H1 (cell line): ENCODE results near the gene BEST2. TPM values are rescaled to one million over a fixed set of nuclear protein-coding genes. Genes with fewer than 3 reads are reported as not detected.

Source experiments
- CTCF ChIA-PET: fragments of 300-600 bp; sonication (Branson Sonifier 250); formaldehyde crosslinking; loops from one replicate; lab custom pipeline; 2021; ENCODE audit not compliant: partially characterized antibody; lab: Charles Lee
- POLR2A ChIA-PET: fragments of 300-600 bp; sonication (Branson Sonifier 250); formaldehyde crosslinking; loops from one replicate; lab custom pipeline; 2021; ENCODE audit warnings: inconsistent platforms; ENCODE audit not compliant: partially characterized antibody; lab: Charles Lee
- DNase-seq, 2 experiments: peaks; one replicate each; pipeline versions ENCODE4 v3.0.0 to v3.0.0-alpha.2; 2010 to 2022; ENCODE audit warnings: low spot score in 2 of 2, low read depth in 1 of 2, mixed read lengths in 1 of 2
- FAIRE-seq: peaks from 2 replicates; lab custom pipeline; 2011; peaks lifted over from hg19 to GRCh38; lab: Jason Lieb, UNC
- H2AFZ ChIP-seq: 2 replicates; pipeline ENCODE4 v1.8.1; 2012; ENCODE audit warnings: low read length, inconsistent platforms
- H2AK5ac ChIP-seq: 2 replicates; pipeline ENCODE4 v1.6.1; 2013; ENCODE audit warnings: low read depth, low read length
- H2BK120ac ChIP-seq: replicated peaks from 2 replicates; pipeline ENCODE3; 2013; ENCODE audit warnings: low read depth, low read length, inconsistent platforms
- H2BK12ac ChIP-seq: 2 replicates; pipeline ENCODE4 v1.6.1; 2013; ENCODE audit warnings: low read depth, low read length
- H2BK15ac ChIP-seq: 2 replicates; pipeline ENCODE4 v1.6.1; 2013; ENCODE audit warnings: low read length
- H2BK20ac ChIP-seq: 2 replicates; pipeline ENCODE4 v1.6.1; 2013; ENCODE audit warnings: low read length
- H2BK5ac ChIP-seq: 2 replicates; pipeline ENCODE4 v1.6.1; 2013; ENCODE audit warnings: low read depth, low read length
- H3K14ac ChIP-seq: 2 replicates; pipeline ENCODE4 v1.6.1; 2013; ENCODE audit warnings: inconsistent platforms; ENCODE audit not compliant: insufficient read length
- H3K18ac ChIP-seq: 2 replicates; pipeline ENCODE4 v1.6.1; 2013; ENCODE audit warnings: low read length; ENCODE audit errors: extremely low read depth
- H3K23ac ChIP-seq: 2 replicates; pipeline ENCODE4 v1.6.1; 2013; ENCODE audit warnings: inconsistent platforms; ENCODE audit not compliant: insufficient read length
- H3K23me2 ChIP-seq: 2 replicates; pipeline ENCODE4 v1.6.1; 2013; ENCODE audit warnings: low read depth, low read length
- H3K27ac ChIP-seq: 2 replicates; pipeline ENCODE4 v1.6.1; 2011; ENCODE audit warnings: low read depth, low read length, inconsistent platforms
- H3K27me3 ChIP-seq, 4 experiments: replicated peaks in 1 of 4; 1 replicate in 1 of 4; 2 replicates in 3 of 4; pipeline versions ENCODE4 v1.6.1 to v1.8.1; 2011 to 2013; ENCODE audit warnings: low read length in 3 of 4, mild to moderate bottlenecking in 3 of 4, inconsistent platforms in 2 of 4, mixed read lengths in 2 of 4, moderate library complexity in 1 of 4; ENCODE audit not compliant: control insufficient read depth in 3 of 4, insufficient read depth in 3 of 4; ENCODE audit errors: extremely low read depth in 1 of 4
- H3K36me3 ChIP-seq, 4 experiments: 2 replicates each; pipeline versions ENCODE4 v1.6.1 to v1.8.1; 2011 to 2013; ENCODE audit warnings: mild to moderate bottlenecking in 4 of 4, low read length in 3 of 4, moderate library complexity in 2 of 4, control low read depth in 1 of 4, inconsistent platforms in 1 of 4; ENCODE audit not compliant: insufficient read depth in 4 of 4, control insufficient read depth in 2 of 4
- H3K4ac ChIP-seq: replicated peaks from 2 replicates; pipeline ENCODE3; 2013; ENCODE audit warnings: low read length, low read depth, mixed read lengths, inconsistent platforms; ENCODE audit not compliant: insufficient read length
- H3K4me1 ChIP-seq, 4 experiments: replicated peaks in 1 of 4; 1 replicate in 1 of 4; 2 replicates in 3 of 4; pipeline versions ENCODE4 v1.6.1 to v1.8.1; 2011 to 2013; ENCODE audit warnings: low read length in 3 of 4, inconsistent platforms in 2 of 4, mixed read lengths in 1 of 4; ENCODE audit not compliant: insufficient read depth in 4 of 4, control insufficient read depth in 3 of 4
- H3K4me2 ChIP-seq, 2 experiments: 2 replicates each; pipeline versions ENCODE4 v1.6.1 to v1.8.1; 2011 to 2013; ENCODE audit warnings: low read depth in 2 of 2, low read length in 2 of 2, control low read depth in 1 of 2, inconsistent platforms in 1 of 2, mild to moderate bottlenecking in 1 of 2; ENCODE audit not compliant: insufficient read depth in 1 of 2
- H3K4me3 ChIP-seq, 4 experiments: fragments of 200-600, 300-600 bp in 1 of 4; sonication (generic), shearing (Covaris generic), sonication (Bioruptor Twin) in 1 of 4; 2 replicates each; pipeline versions ENCODE4 v1.5.1 to v1.8.1; 2011 to 2016; ENCODE audit warnings: low read length in 4 of 4, low read depth in 3 of 4, control low read depth in 2 of 4, inconsistent platforms in 2 of 4, mild to moderate bottlenecking in 2 of 4, mixed read lengths in 1 of 4, moderate library complexity in 1 of 4; ENCODE audit not compliant: insufficient read depth in 2 of 4; ENCODE audit errors: extremely low read depth in 1 of 4
- H3K56ac ChIP-seq: replicated peaks from 2 replicates; pipeline ENCODE3; 2013; ENCODE audit warnings: low read depth, mild to moderate bottlenecking, mixed read lengths, low read length, inconsistent platforms; ENCODE audit not compliant: insufficient read length
- H3K79me1 ChIP-seq: 2 replicates; pipeline ENCODE4 v1.6.1; 2013; ENCODE audit warnings: low read depth, low read length, control low read depth
- H3K79me2 ChIP-seq, 2 experiments: 2 replicates each; pipeline versions ENCODE4 v1.6.1 to v1.8.1; 2012 to 2013; ENCODE audit warnings: low read length in 2 of 2, mild to moderate bottlenecking in 2 of 2, inconsistent platforms in 1 of 2; ENCODE audit not compliant: insufficient read depth in 2 of 2, control insufficient read depth in 1 of 2
- H3K9ac ChIP-seq, 4 experiments: replicated peaks in 1 of 4; 1 replicate in 1 of 4; 2 replicates in 3 of 4; pipeline versions ENCODE4 v1.6.1 to v1.8.1; 2011 to 2013; ENCODE audit warnings: low read depth in 3 of 4, low read length in 3 of 4, control low read depth in 2 of 4, mild to moderate bottlenecking in 2 of 4, moderate library complexity in 2 of 4, inconsistent platforms in 1 of 4; ENCODE audit errors: extremely low read depth in 1 of 4
- H3K9me3 ChIP-seq, 2 experiments: 2 replicates each; pipeline versions ENCODE4 v1.6.1 to v1.8.1; 2012 to 2013; ENCODE audit warnings: mild to moderate bottlenecking in 2 of 2, moderate library complexity in 2 of 2, control low read depth in 1 of 2, inconsistent platforms in 1 of 2, low read depth in 1 of 2, low read length in 1 of 2, mixed read lengths in 1 of 2; ENCODE audit not compliant: insufficient read depth in 2 of 2
- H4K20me1 ChIP-seq, 2 experiments: replicated peaks in 1 of 2; 2 replicates each; pipeline versions ENCODE3 to v1.8.1; 2011 to 2013; ENCODE audit warnings: inconsistent platforms in 2 of 2, low read length in 2 of 2, mild to moderate bottlenecking in 1 of 2; ENCODE audit not compliant: insufficient read depth in 2 of 2, control insufficient read depth in 1 of 2
- H4K5ac ChIP-seq: 2 replicates; pipeline ENCODE4 v1.6.1; 2013; ENCODE audit warnings: low read length, low read depth, mixed read lengths, inconsistent platforms; ENCODE audit not compliant: insufficient read length
- H4K8ac ChIP-seq: 2 replicates; pipeline ENCODE4 v1.8.0; 2013; ENCODE audit warnings: mild to moderate bottlenecking, moderate library complexity, low read length, inconsistent platforms; ENCODE audit not compliant: insufficient read depth; ENCODE audit errors: extremely low read depth
- H4K91ac ChIP-seq: replicated peaks from 2 replicates; pipeline ENCODE3; 2013; ENCODE audit warnings: low read length, mixed read lengths, inconsistent platforms; ENCODE audit not compliant: insufficient read length
- CHD1 ChIP-seq: IDR thresholded peaks from 2 replicates; pipeline ENCODE4 v1.6.1; 2012; ENCODE audit warnings: low read depth, low read length, improper control_type of control experiment
- FOSL1 ChIP-seq: IDR thresholded peaks from 2 replicates; pipeline ENCODE4 v1.6.1; 2011; ENCODE audit warnings: mild to moderate bottlenecking, low read depth, low read length, moderate library complexity; ENCODE audit not compliant: insufficient read depth
- KDM1A ChIP-seq: fragments of 200-600, 300-600 bp; sonication (generic); IDR thresholded peaks from 2 replicates; pipeline ENCODE4 v1.7.1; 2016; ENCODE audit warnings: mild to moderate bottlenecking, low read length, borderline replicate concordance
- KDM4A ChIP-seq: IDR thresholded peaks from one replicate; pipeline ENCODE4 v1.7.1; 2012; ENCODE audit warnings: low read depth, mild to moderate bottlenecking, moderate library complexity, low read length, inconsistent platforms; ENCODE audit not compliant: severe bottlenecking
- RAD21 ChIP-seq, 2 experiments: IDR thresholded peaks in 1 of 2; conservative IDR thresholded peaks in 1 of 2; 2 replicates each; pipeline ENCODE4 v1.6.1; 2011; ENCODE audit warnings: low read depth in 2 of 2, low read length in 2 of 2, improper control_type of control experiment in 1 of 2, inconsistent platforms in 1 of 2, mild to moderate bottlenecking in 1 of 2, moderate library complexity in 1 of 2
- RBBP5 ChIP-seq: IDR thresholded peaks from 2 replicates; pipeline ENCODE4 v1.7.1; 2012; ENCODE audit warnings: low read depth, mild to moderate bottlenecking, inconsistent platforms, low read length, moderate library complexity, borderline replicate concordance
- RXRA ChIP-seq: IDR thresholded peaks from 2 replicates; pipeline ENCODE4 v1.6.1; 2011; ENCODE audit warnings: low read depth, mild to moderate bottlenecking, low read length, moderate library complexity; ENCODE audit not compliant: insufficient read depth
- SIN3A ChIP-seq, 2 experiments: IDR thresholded peaks in 1 of 2; conservative IDR thresholded peaks in 1 of 2; 2 replicates each; pipeline ENCODE4 v1.6.1; 2011 to 2012; ENCODE audit warnings: low read length in 2 of 2, improper control_type of control experiment in 1 of 2, low read depth in 1 of 2, mild to moderate bottlenecking in 1 of 2
- TAF7 ChIP-seq: optimal IDR thresholded peaks from 2 replicates; pipeline ENCODE3; 2011; ENCODE audit warnings: low read depth, mild to moderate bottlenecking, inconsistent platforms, low read length, moderate library complexity, borderline replicate concordance
- TBP ChIP-seq: IDR thresholded peaks from 2 replicates; pipeline ENCODE4 v1.6.1; 2011; ENCODE audit warnings: low read depth, low read length, improper control_type of control experiment
- YY1 ChIP-seq: IDR thresholded peaks from 2 replicates; pipeline ENCODE4 v1.6.1; 2011; ENCODE audit warnings: low read depth, mild to moderate bottlenecking, low read length
- WGBS, 2 experiments: shearing (Covaris generic) in 1 of 2; methylation state at CpG; one replicate each; pipeline versions ENCODE4 v1.1.6 to v1.1.7; 2013 to 2015; ENCODE audit warnings: low lambda C conversion rate in 2 of 2, mixed read lengths in 2 of 2, inconsistent platforms in 1 of 2, low coverage in 1 of 2, missing lambda C conversion rate in 1 of 2; ENCODE audit not compliant: insufficient replicate concordance in 2 of 2, insufficient coverage in 1 of 2, insufficient read length in 1 of 2; ENCODE audit errors: extremely low coverage in 1 of 2, missing lambda C conversion rate in 1 of 2; 5-methylcytosine and 5-hydroxymethylcytosine counted together
- polyA plus RNA-seq, 7 experiments: library from polyadenylated mRNA; depleted of rRNA in 3 of 7; stranded (reverse) in 5 of 7; unstranded in 2 of 7; fragments of >200 nt in 5 of 7; fragments of 200-250 nt in 2 of 7; gene quantifications; 1 replicate in 5 of 7; 2 replicates in 1 of 7; 4 replicates in 1 of 7; pipeline versions ENCODE4 v1.2.1 to v1.2.3, GENCODE V29; 2011 to 2013; ENCODE audit warnings: missing spikeins in 2 of 7, mixed read lengths in 2 of 7
- total RNA-seq: library from RNA; stranded (reverse); fragmentation: NEBNext Ultra II Directional; extraction: Animal tissue kit (Norgen Biotek cat#: 25700); gene quantifications from 2 replicates; pipeline ENCODE4 v1.2.1, GENCODE V29; 2021
- TF ChIP-seq, protein P1 (sequence below): IDR thresholded peaks from 2 replicates; pipeline ENCODE4 v1.6.1; 2012; ENCODE audit warnings: inconsistent platforms

Gene BEST2
- total and polyA plus RNA-seq, 2 of the 8 experiments (the other 6 are each of a cell fraction or from before 2014, with no cell fraction given), result 4.6 to 7.3 TPM

DNA sequence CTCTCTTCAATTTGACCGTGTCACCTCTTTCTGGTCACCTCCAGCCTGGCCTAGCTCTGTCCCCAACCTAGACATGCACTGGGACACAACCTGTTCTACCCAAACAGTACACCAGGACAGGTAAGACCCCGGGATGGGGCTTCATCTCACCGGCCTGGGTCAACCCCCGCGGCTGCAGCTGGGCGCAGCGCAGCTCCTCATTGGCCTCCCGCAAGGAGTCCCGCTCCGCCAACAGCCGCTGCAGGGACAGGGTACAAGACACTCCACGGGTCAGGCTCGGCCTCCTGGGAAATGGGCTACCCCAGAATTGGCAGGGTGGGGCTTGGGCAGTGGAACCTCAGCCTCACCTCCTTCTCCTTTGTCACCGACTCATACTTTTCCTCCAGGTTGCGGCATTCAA lies 16.1 kb downstream of the BEST2 start:
- Histone ChIP-seq H3K4me2 (no peak overlapping the region), H2AK5ac (no peak overlapping the region), H3K14ac (no peak overlapping the region), H3K4me3 (no peak overlapping the region), H4K20me1 (peaks cover 1 to 4% of the 10 kb centered on the region in 2 experiments), H3K79me2 (no peaks in the 10 kb centered on the region), H3K23me2 (no peaks in the 10 kb centered on the region), H3K56ac (no peak overlapping the region), H2AFZ (no peak overlapping the region), H3K18ac (no peak overlapping the region), H4K5ac (no peak overlapping the region), H2BK120ac (no peak overlapping the region), H3K4ac (no peak overlapping the region), H3K36me3 (peaks cover 4 to 48% (median 27%) of the 10 kb centered on the region in 4 experiments), H3K79me1 (no peaks in the 10 kb centered on the region), H3K27me3 (no peaks in the 10 kb centered on the region), H3K23ac (no peak overlapping the region), H2BK5ac (no peak overlapping the region), H2BK12ac (no peak overlapping the region), H4K8ac (no peak overlapping the region), H3K4me1 (peaks cover 0 to 8% (median 4%) of the 10 kb centered on the region in 4 experiments; a peak in 6 of 7 replicates), H2BK15ac (no peak overlapping the region), H3K9ac (no peak overlapping the region), H3K27ac (no peak overlapping the region), H3K9me3 (no peaks in the 10 kb centered on the region), H2BK20ac (no peak overlapping the region), H4K91ac (no peak overlapping the region)
- DNase-seq, result no peak
- FAIRE-seq, result no peak
- ChIA-PET POLR2A (interaction anchor here (0.9 to 9.2 kb wide), 7 partner anchors 10 to 97 kb away, joined by 3 to 70 read pairs (median 6); partner anchors contain the start of genes BEST2, GET3, PRDX2 and THSD8), CTCF (interaction anchor here (0.6 to 17.5 kb wide), 6 partner anchors 6 to 80 kb away, joined by 3 to 288 read pairs (median 10); partner anchors contain the start of genes HOOK2, JUNB, PRDX2 and RNASEH2A)
- WGBS, 2 experiments, result 96% methylated on average over 15 of the region's 15 CpGs; no CpG with 5 or more reads in 1 of the 2 experiments
- no peak for TF ChIP-seq RAD21 (IDR thresholded peaks at IDR 0.05 in 1 of 2, conservative IDR thresholded peaks at IDR 0.05 in 1 of 2; ENCODE audit: low read depth in 2 of 2, low read length in 2 of 2)
- TF ChIP-seq TAF7, result no peak
- no peak for TF ChIP-seq SIN3A (conservative IDR thresholded peaks at IDR 0.05 in 1 of 2, IDR thresholded peaks at IDR 0.05 in 1 of 2; ENCODE audit: low read depth in 1 of 2, low read length in 2 of 2)
- TF ChIP-seq, protein P1, sequence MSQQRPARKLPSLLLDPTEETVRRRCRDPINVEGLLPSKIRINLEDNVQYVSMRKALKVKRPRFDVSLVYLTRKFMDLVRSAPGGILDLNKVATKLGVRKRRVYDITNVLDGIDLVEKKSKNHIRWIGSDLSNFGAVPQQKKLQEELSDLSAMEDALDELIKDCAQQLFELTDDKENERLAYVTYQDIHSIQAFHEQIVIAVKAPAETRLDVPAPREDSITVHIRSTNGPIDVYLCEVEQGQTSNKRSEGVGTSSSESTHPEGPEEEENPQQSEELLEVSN, result no peak
- TF ChIP-seq RXRA, result no peak
- TF ChIP-seq RBBP5, result no peak
- TF ChIP-seq YY1, result no peak
- TF ChIP-seq KDM4A, result no peak
- TF ChIP-seq CHD1, result no peak
- no peak for TF ChIP-seq TBP
- no peak for TF ChIP-seq FOSL1
- TF ChIP-seq KDM1A, result no peak
